Activated T-helper 1 cell treated with anti-CD3 and anti-CD28 coated beads, Interleukin-12 subunit alpha, Interleukin-12 subunit beta, Interleukin-2, Interleukin-4 antibody, amounts not matched to agents 30 ng/mL and 10 ng/mL and 1 ng/mL, durations not matched to agents 14 hours and 24 hours and 36 hours (primary cell): ENCODE measurements around the gene TMEM196. TPM values are rescaled to one million over a fixed set of nuclear protein-coding genes. Genes with fewer than 3 reads are reported as not detected.

ENCODE experiments used
- DNase-seq: peaks from one replicate; pipeline ENCODE4 v3.0.0; 2021; ENCODE audit warnings: low spot score
- H3K27ac Mint-ChIP-seq: one replicate; pipeline ENCODE4 v1.8.0; 2021; ENCODE audit warnings: mild to moderate bottlenecking, mixed read lengths
- H3K27me3 Mint-ChIP-seq: one replicate; pipeline ENCODE4 v1.8.0; 2022; ENCODE audit warnings: mild to moderate bottlenecking, moderate library complexity, mixed read lengths; ENCODE audit not compliant: insufficient read depth
- H3K36me3 Mint-ChIP-seq: one replicate; pipeline ENCODE4 v1.8.0; 2021; ENCODE audit warnings: low read depth, mixed read lengths
- H3K4me1 Mint-ChIP-seq: one replicate; pipeline ENCODE4 v1.8.0; 2021; ENCODE audit warnings: low read depth, mixed read lengths
- H3K4me3 Mint-ChIP-seq: one replicate; pipeline ENCODE4 v1.8.0; 2021; ENCODE audit warnings: mild to moderate bottlenecking, moderate library complexity, mixed read lengths
- H3K9me3 Mint-ChIP-seq: one replicate; pipeline ENCODE4 v1.8.0; 2021; ENCODE audit warnings: mixed read lengths
- intact Hi-C: fragments of 100-400 bp; cut with micrococcal nuclease; formaldehyde crosslinking; loops from one replicate; pipeline ENCODE4 v1.15.1; 2024
- total RNA-seq: library from RNA; stranded (reverse); gene quantifications from 2 replicates; pipeline ENCODE4 v1.2.3, GENCODE V29; 2022

The TMEM196 gene
- total RNA-seq, 1 donor from 2014 or later = not detected

- H3K27me3 Mint-ChIP-seq = no peaks in the 10 kb centered on the region
- no peak overlapping the region for H3K27ac Mint-ChIP-seq
- intact Hi-C loops = loop anchor here (10.0 kb wide), 2 partner anchors 425 to 565 kb away; no protein-coding TSS in a partner anchor
- no peaks in the 10 kb centered on the region for H3K9me3 Mint-ChIP-seq
- no peaks in the 10 kb centered on the region for H3K4me1 Mint-ChIP-seq
- H3K4me3 Mint-ChIP-seq = no peak overlapping the region
- DNase-seq = no peak
- H3K36me3 Mint-ChIP-seq = no peaks in the 10 kb centered on the region
These were observed 23.8 kb downstream of the TMEM196 start for GRCh38 chr7:19749658-19750057.

- Mint-ChIP-seq H3K4me3 (no peak overlapping the region), H3K4me1 (no peaks in the 10 kb centered on the region), H3K36me3 (no peaks in the 10 kb centered on the region), H3K27me3 (no peaks in the 10 kb centered on the region), H3K27ac (no peak overlapping the region), H3K9me3 (no peaks in the 10 kb centered on the region)
- intact Hi-C loops = loop anchor here (2.0 kb wide), 1 partner anchor 851 kb away; no protein-coding TSS in a partner anchor
- no peak for DNase-seq
These were observed 25.6 kb downstream of the TMEM196 start for GRCh38 chr7:19747740-19748339.

GRCh38 chr7:19744075-19744474, 29.3 kb downstream of the TMEM196 start:
- Mint-ChIP-seq H3K27ac (no peak overlapping the region), H3K4me1 (no peaks in the 10 kb centered on the region), H3K9me3 (no peaks in the 10 kb centered on the region), H3K27me3 (peaks cover 4% of the 10 kb centered on the region), H3K36me3 (no peaks in the 10 kb centered on the region), H3K4me3 (no peak overlapping the region)
- no peak for DNase-seq
- intact Hi-C loops = no loop called here

GRCh38 chr7:19728716-19729115, 44.7 kb downstream of the TMEM196 start:
- no peaks in the 10 kb centered on the region for H3K36me3 Mint-ChIP-seq
- no peak overlapping the region for H3K27ac Mint-ChIP-seq
- intact Hi-C loops = no loop called here
- H3K9me3 Mint-ChIP-seq = no peaks in the 10 kb centered on the region
- no peak for DNase-seq
- no peak overlapping the region for H3K4me3 Mint-ChIP-seq
- H3K27me3 Mint-ChIP-seq = peaks cover 7% of the 10 kb centered on the region
- no peaks in the 10 kb centered on the region for H3K4me1 Mint-ChIP-seq

GRCh38 chr7:19725770-19726169, 47.6 kb downstream of the TMEM196 start:
- H3K27ac Mint-ChIP-seq = no peak overlapping the region
- no peak for DNase-seq
- H3K9me3 Mint-ChIP-seq = no peaks in the 10 kb centered on the region
- peaks cover 7% of the 10 kb centered on the region for H3K27me3 Mint-ChIP-seq
- no peak overlapping the region for H3K4me3 Mint-ChIP-seq
- H3K36me3 Mint-ChIP-seq = no peaks in the 10 kb centered on the region
- no peaks in the 10 kb centered on the region for H3K4me1 Mint-ChIP-seq
- intact Hi-C loops = no loop called here

GRCh38 chr7:19715499-19715898, 57.9 kb downstream of the TMEM196 start:
- Mint-ChIP-seq H3K27me3 (peaks cover 9% of the 10 kb centered on the region), H3K27ac (no peak overlapping the region), H3K36me3 (no peaks in the 10 kb centered on the region), H3K4me3 (no peak overlapping the region), H3K9me3 (no peaks in the 10 kb centered on the region), H3K4me1 (no peaks in the 10 kb centered on the region)
- DNase-seq = no peak
- intact Hi-C loops = no loop called here

GRCh38 chr7:19713676-19714075, 59.7 kb downstream of the TMEM196 start:
- Mint-ChIP-seq H3K4me1 (peaks cover 12% of the 10 kb centered on the region), H3K27me3 (peaks cover 9% of the 10 kb centered on the region), H3K4me3 (no peak overlapping the region), H3K36me3 (no peaks in the 10 kb centered on the region), H3K27ac (no peak overlapping the region), H3K9me3 (no peaks in the 10 kb centered on the region)
- no peak for DNase-seq
- intact Hi-C loops = loop anchor here (1.0 to 2.0 kb wide), 2 partner anchors 597 to 885 kb away; no protein-coding TSS in a partner anchor

GRCh38 chr7:19709249-19709578, 64.2 kb downstream of the TMEM196 start:
- H3K27me3 Mint-ChIP-seq = peaks cover 3% of the 10 kb centered on the region
- peak overlapping the region; percentile 98 for H3K4me3 Mint-ChIP-seq
- intact Hi-C loops = loop anchor here (1.0 to 5.0 kb wide), 3 partner anchors 622 to 1757 kb away; partner anchors contain the start of gene ITGB8
- no peak for DNase-seq
- peaks cover 40% of the 10 kb centered on the region for H3K4me1 Mint-ChIP-seq
- H3K9me3 Mint-ChIP-seq = no peaks in the 10 kb centered on the region
- H3K36me3 Mint-ChIP-seq = peaks cover 7% of the 10 kb centered on the region
- no peak overlapping the region for H3K27ac Mint-ChIP-seq

- H3K27me3 Mint-ChIP-seq = peaks cover 3% of the 10 kb centered on the region
- peak within 1 kb of the TSS; percentile 98 for H3K4me3 Mint-ChIP-seq
- H3K4me1 Mint-ChIP-seq = peaks cover 40% of the 10 kb centered on the region
- intact Hi-C loops = loop anchor here (1.0 to 5.0 kb wide), 4 partner anchors 622 to 1756 kb away; partner anchors contain the start of gene ITGB8
- H3K36me3 Mint-ChIP-seq = peaks cover 9% of the 10 kb centered on the region
- no peaks in the 10 kb centered on the region for H3K9me3 Mint-ChIP-seq
- peak within 1 kb of the TSS; percentile 89 for H3K27ac Mint-ChIP-seq
- DNase-seq = peak; percentile 93
These were observed 64.8 kb downstream of the TMEM196 start, which contains the start of gene POLR1F for GRCh38 chr7:19708397-19709248. TSS of gene POLR1F (minus strand) at chr7:19709037. CDS start at chr7:19709016, 21 bp downstream.

- no peaks in the 10 kb centered on the region for H3K9me3 Mint-ChIP-seq
- intact Hi-C loops = loop anchor here (5.0 kb wide), 1 partner anchor 1755 kb away; no protein-coding TSS in a partner anchor
- no peak for DNase-seq
- H3K4me3 Mint-ChIP-seq = peak overlapping the region; percentile 98
- H3K27ac Mint-ChIP-seq = no peak overlapping the region
- peaks cover 17% of the 10 kb centered on the region for H3K36me3 Mint-ChIP-seq
- no peaks in the 10 kb centered on the region for H3K27me3 Mint-ChIP-seq
- H3K4me1 Mint-ChIP-seq = peaks cover 40% of the 10 kb centered on the region
These were observed 66.2 kb downstream of the TMEM196 start for GRCh38 chr7:19707240-19707639.

GRCh38 chr7:19705663-19706062, 67.8 kb downstream of the TMEM196 start:
- H3K27me3 Mint-ChIP-seq = no peaks in the 10 kb centered on the region
- no peak overlapping the region for H3K4me3 Mint-ChIP-seq
- intact Hi-C loops = loop anchor here (5.0 kb wide), 1 partner anchor 1753 kb away; no protein-coding TSS in a partner anchor
- no peak overlapping the region for H3K27ac Mint-ChIP-seq
- H3K36me3 Mint-ChIP-seq = peaks cover 18% of the 10 kb centered on the region
- no peaks in the 10 kb centered on the region for H3K9me3 Mint-ChIP-seq
- no peak for DNase-seq
- peaks cover 40% of the 10 kb centered on the region for H3K4me1 Mint-ChIP-seq

- DNase-seq = no peak
- Mint-ChIP-seq H3K36me3 (peaks cover 23% of the 10 kb centered on the region), H3K4me1 (peaks cover 7% of the 10 kb centered on the region), H3K27me3 (no peaks in the 10 kb centered on the region), H3K9me3 (no peaks in the 10 kb centered on the region), H3K27ac (no peak overlapping the region), H3K4me3 (no peak overlapping the region)
- intact Hi-C loops = no loop called here
These were observed 71.9 kb downstream of the TMEM196 start for GRCh38 chr7:19701471-19701870.

- DNase-seq = no peak
- intact Hi-C loops = no loop called here
- Mint-ChIP-seq H3K27me3 (no peaks in the 10 kb centered on the region), H3K4me1 (peaks cover 1% of the 10 kb centered on the region), H3K9me3 (no peaks in the 10 kb centered on the region), H3K36me3 (peaks cover 23% of the 10 kb centered on the region), H3K27ac (no peak overlapping the region), H3K4me3 (no peak overlapping the region)
These were observed 72.5 kb downstream of the TMEM196 start for GRCh38 chr7:19700936-19701335.
